Measurements from ENCODE around the gene TMEM250.

GRCh38 chr9:136103651-136104487 is 14.8 kb downstream of the TMEM250 start:
- TF ChIP-seq CTCF (IDR thresholded peaks at IDR 0.05 in 4 of 5, conservative IDR thresholded peaks at IDR 0.05 in 1 of 5): no peak
- no peak for TF ChIP-seq POLR2A (IDR thresholded peaks at IDR 0.05)

Measured in gastrocnemius medialis (tissue), 4 donors.